Small intestine (tissue), 7 donors: Measurements from ENCODE around the gene SORCS2. TPM values are rescaled to one million over a fixed set of nuclear protein-coding genes. Genes with fewer than 3 reads are reported as not detected.

Experiments
- DNase-seq, 2 donors: peaks; one replicate each; pipeline versions ENCODE4 v3.0.0 to v3.0.0-alpha.2; 2013
- FAIRE-seq: peaks from 2 replicates; lab custom pipeline; 2012; peaks lifted over from hg19 to GRCh38; lab: Jason Lieb, UNC
- H3K27ac ChIP-seq, 3 donors: one replicate each; pipeline ENCODE4 v1.5.1; 2013; ENCODE audit warnings: low read length in 2 of 3, mild to moderate bottlenecking in 2 of 3, control low read depth in 1 of 3, inconsistent platforms in 1 of 3, low read depth in 1 of 3, moderate library complexity in 1 of 3
- H3K27me3 ChIP-seq, 3 donors: one replicate each; pipeline ENCODE4 v1.6.1; 2013; ENCODE audit warnings: low read length in 3 of 3, inconsistent platforms in 1 of 3; ENCODE audit not compliant: control insufficient read depth in 3 of 3, insufficient read depth in 3 of 3
- H3K36me3 ChIP-seq, 3 donors: one replicate each; pipeline ENCODE4 v1.6.1; 2013; ENCODE audit warnings: low read length in 3 of 3, inconsistent platforms in 1 of 3, low read depth in 1 of 3, mild to moderate bottlenecking in 1 of 3, moderate library complexity in 1 of 3; ENCODE audit not compliant: control insufficient read depth in 3 of 3, insufficient read depth in 2 of 3
- H3K4me1 ChIP-seq, 3 donors: one replicate each; pipeline ENCODE4 v1.6.1; 2013; ENCODE audit warnings: low read length in 2 of 3, inconsistent platforms in 1 of 3, low read depth in 1 of 3, mild to moderate bottlenecking in 1 of 3, moderate library complexity in 1 of 3; ENCODE audit not compliant: control insufficient read depth in 3 of 3, insufficient read depth in 2 of 3
- H3K4me3 ChIP-seq, 3 donors: one replicate each; pipeline ENCODE4 v1.5.1; 2013; ENCODE audit warnings: low read length in 3 of 3, control low read depth in 1 of 3, inconsistent platforms in 1 of 3, low read depth in 1 of 3, mild to moderate bottlenecking in 1 of 3, moderate library complexity in 1 of 3
- H3K9me3 ChIP-seq, 2 donors: one replicate each; pipeline ENCODE4 v1.6.1; 2013; ENCODE audit warnings: low read depth in 1 of 2, low read length in 1 of 2; ENCODE audit not compliant: control insufficient read depth in 2 of 2, insufficient read depth in 1 of 2
- WGBS, 3 donors: extraction: QIAGEN DNeasy Blood & Tissue Kit; methylation state at CpG; one replicate each; pipeline ENCODE4 v1.1.7; 2013; 5-methylcytosine and 5-hydroxymethylcytosine counted together
- polyA plus RNA-seq, 4 donors: library from polyadenylated mRNA; stranded (reverse) in 3 of 4; unstranded in 1 of 4; fragments of 200-250 nt in 3 of 4; fragments of 120-200 nt in 1 of 4; gene quantifications; one replicate each; pipeline versions ENCODE4 v1.2.1 to v1.2.3, GENCODE V29; 2013
- donor health status: healthy with polysubstance abuse.
- donor health status: control.
- donor health status: control.
- donor health status: Bipolar disorder and iron deficiency.
- donor health status: healthy.

SORCS2 gene
- polyA plus RNA-seq, 4 donors, result 0.63 to 3.3 (median 2.2) TPM; not detected in 1

DNA sequence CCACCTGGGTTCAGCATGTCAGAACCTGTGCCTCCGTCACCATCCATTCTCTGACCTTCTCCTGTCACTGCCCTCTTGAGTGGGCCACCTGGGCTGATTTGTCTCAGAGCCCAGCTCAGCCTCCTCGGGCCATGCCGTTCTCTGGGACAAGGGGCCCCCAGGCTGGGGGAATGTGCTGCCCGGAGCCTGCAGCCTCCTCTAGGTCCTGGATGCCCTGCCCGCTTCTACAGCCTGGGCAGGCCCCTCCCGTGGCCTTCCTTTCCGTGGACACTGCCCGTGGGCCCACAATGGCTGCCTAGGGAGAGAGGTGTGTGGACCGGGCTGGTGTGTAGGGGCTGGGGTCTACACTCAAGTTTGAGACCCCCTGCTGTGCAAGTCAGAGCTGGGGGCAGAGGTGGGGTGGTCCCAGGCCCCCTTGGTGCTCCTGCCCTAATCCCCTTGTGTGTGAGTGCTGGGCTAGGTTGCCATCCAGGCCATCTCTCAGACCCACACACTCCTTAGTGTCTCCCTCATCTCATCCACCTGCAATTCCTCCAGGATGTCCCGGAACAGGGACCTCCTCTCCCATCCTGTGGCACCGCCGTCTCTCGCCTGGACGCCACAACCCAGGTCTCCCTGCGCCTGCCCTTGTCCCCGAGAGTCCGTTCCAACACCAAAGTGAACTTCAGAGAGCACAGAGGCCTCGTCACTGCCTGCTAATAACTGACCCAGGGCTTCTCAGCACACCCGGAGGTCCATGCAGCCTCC is 230.0 kb downstream of the SORCS2 start:
- no peak for DNase-seq
- WGBS, 3 donors, result 78 to 91% (median 79%) methylated on average over 19 of the region's 19 CpGs
- Histone ChIP-seq H3K36me3 (no peaks in the 10 kb centered on the region), H3K9me3 (peaks cover 0 to 6% of the 10 kb centered on the region in 2 donors), H3K4me1 (no peaks in the 10 kb centered on the region), H3K4me3 (no peak overlapping the region), H3K27me3 (no peaks in the 10 kb centered on the region), H3K27ac (no peak overlapping the region)
- no peak for FAIRE-seq

DNA sequence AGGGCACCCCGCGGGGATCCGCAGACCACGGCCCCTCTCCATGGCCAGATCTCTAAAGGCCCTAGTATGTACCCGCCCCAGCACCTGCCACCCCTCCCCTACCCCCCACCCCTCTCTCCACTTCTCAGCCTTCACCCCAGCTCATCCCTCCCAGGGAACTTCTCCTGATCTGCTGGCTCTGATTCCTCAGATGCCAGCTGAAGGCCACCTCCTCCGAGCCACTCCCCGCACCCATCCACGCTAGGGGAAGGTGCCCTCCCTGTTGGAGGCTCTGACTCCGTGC is 230.5 kb downstream of the SORCS2 start:
- Histone ChIP-seq H3K4me3 (no peak overlapping the region), H3K36me3 (no peaks in the 10 kb centered on the region), H3K27me3 (no peaks in the 10 kb centered on the region), H3K27ac (no peak overlapping the region), H3K9me3 (peaks cover 0 to 6% of the 10 kb centered on the region in 2 donors), H3K4me1 (no peaks in the 10 kb centered on the region)
- DNase-seq (no peak), FAIRE-seq (no peak)
- WGBS, 3 donors, result 84 to 91% (median 86%) methylated on average over 9 of the region's 9 CpGs

DNA sequence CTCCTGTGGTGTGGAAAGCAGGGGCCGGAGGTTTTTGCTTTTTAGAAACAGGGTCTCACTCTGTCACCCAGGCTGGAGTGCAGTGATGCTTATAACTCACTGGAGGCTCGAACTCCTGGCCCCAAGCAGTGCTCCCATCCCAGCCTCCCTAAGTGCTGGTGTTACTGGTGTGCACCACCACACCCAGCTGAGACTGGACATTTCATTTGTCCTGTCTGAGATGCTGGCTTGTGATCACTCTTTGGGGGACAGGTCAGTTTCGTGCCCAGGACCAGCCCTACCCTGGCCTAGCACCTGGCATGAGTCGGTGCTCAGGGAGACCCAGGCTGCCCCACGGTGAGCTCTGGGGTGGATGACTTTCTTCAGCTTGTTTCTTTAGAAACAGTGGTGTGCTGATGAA is 231.1 kb downstream of the SORCS2 start:
- no peak for FAIRE-seq
- H3K4me3 ChIP-seq, result no peak overlapping the region
- peaks cover 0 to 4% of the 10 kb centered on the region in 2 donors for H3K9me3 ChIP-seq
- H3K27me3 ChIP-seq, result no peaks in the 10 kb centered on the region
- H3K4me1 ChIP-seq, result no peaks in the 10 kb centered on the region
- no peaks in the 10 kb centered on the region for H3K36me3 ChIP-seq
- WGBS, 3 donors, result 60 to 76% (median 68%) methylated on average over 5 of the region's 5 CpGs
- no peak overlapping the region for H3K27ac ChIP-seq
- DNase-seq, result no peak

DNA sequence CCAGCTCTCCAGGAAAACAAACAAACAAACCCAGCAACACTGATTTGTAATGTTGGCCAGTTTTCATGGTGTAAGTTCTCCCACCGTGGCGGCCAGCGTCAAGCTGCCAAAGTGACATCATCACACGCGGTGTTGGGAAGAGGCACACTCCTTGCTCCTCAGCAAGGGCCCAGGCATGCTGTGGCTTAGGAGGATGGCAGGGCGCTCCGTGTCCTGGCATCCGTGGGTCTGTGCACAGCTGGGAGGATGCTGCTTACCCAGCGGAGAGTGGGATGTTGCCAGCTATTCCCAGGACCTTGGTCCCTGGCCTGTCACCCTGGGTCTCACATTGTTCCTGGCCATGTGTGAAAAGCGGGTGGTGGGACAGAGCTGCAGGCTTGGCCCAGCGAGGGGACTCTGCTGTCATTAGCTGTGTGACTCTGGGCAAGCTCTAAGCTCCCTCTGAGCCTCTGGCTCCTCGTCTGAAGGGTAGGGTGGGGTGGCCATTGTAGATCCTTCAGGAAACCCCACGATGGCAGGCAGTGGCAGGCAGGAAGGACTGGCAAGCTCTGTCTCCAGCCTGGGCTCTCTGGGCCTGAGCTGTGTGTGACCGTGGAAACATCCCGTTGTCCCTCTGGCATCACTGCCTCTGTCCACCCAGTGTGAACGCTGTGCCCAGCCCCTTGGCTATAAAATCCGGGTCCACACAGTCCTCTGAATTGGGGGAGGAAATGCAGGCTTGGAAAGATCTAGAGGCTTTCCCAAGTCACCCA is 231.6 kb downstream of the SORCS2 start:
- Histone ChIP-seq H3K9me3 (no peaks in the 10 kb centered on the region), H3K27ac (no peak overlapping the region), H3K36me3 (no peaks in the 10 kb centered on the region), H3K27me3 (no peaks in the 10 kb centered on the region), H3K4me3 (no peak overlapping the region), H3K4me1 (no peaks in the 10 kb centered on the region)
- WGBS, 3 donors, result 73 to 77% (median 74%) methylated on average over 17 of the region's 17 CpGs
- FAIRE-seq (no peak), DNase-seq (no peak)

DNA sequence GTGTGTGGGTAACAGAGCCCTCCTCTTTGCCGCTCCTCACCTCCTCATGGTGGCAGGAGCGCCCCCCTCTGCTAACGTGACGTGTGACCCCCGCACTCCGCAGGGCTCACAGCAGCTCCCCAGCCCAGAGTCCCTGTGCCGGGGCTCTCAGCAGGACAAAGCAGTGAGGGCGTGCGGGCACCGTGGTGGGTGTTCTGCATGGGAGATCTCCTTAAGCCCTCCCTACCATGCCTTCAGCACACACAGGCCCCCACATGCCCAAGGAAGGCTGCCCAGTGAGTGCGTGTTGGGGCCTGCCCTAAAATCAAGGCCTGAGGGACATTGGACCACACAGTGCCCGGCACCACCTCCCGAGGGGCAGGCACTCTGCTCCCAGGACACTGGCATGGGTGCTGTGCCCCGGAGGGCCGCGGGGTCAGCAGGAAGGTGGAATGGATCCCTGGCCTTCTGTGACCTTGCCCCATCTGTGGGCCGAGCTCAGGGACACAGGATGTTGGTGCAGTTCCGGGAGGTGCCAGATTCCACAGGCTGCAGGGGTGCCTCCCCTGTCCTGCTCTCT is 232.3 kb downstream of the SORCS2 start:
- H3K9me3 ChIP-seq, result no peaks in the 10 kb centered on the region
- no peak for DNase-seq

DNA sequence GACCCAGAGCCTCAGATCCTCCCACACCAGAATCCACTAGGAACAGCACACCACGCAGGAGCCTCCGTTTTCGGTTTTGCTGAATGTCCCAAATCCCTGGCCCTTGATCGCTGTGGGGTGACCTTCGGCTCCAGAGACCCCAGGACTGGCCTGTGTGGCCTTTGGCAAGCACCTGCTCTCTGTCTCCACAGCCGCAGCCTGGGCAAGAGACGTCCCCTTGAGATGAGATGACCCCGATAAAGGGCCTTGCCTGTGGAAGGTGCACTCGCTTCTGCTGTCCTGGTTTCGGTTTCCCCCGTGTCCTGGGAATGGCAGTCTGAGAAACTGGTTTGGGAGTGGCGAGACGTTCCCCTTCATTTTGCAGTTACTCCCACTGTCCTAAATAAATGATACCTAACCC is 232.8 kb downstream of the SORCS2 start:
- Histone ChIP-seq H3K36me3 (no peaks in the 10 kb centered on the region), H3K9me3 (no peaks in the 10 kb centered on the region), H3K27ac (no peak overlapping the region), H3K27me3 (no peaks in the 10 kb centered on the region), H3K4me1 (no peaks in the 10 kb centered on the region), H3K4me3 (no peak overlapping the region)
- 76 to 88% (median 78%) methylated on average over 13 of the region's 13 CpGs for WGBS, 3 donors
- DNase-seq, result no peak
- no peak for FAIRE-seq

More for the DNA sequence above, 232.3 kb downstream of the SORCS2 start:
- Histone ChIP-seq H3K27me3 (no peaks in the 10 kb centered on the region), H3K36me3 (no peaks in the 10 kb centered on the region), H3K4me3 (no peak overlapping the region), H3K4me1 (no peaks in the 10 kb centered on the region), H3K27ac (no peak overlapping the region)
- 74 to 84% (median 77%) methylated on average over 17 to 18 of the region's 18 CpGs for WGBS, 3 donors
- FAIRE-seq, result no peak

DNA sequence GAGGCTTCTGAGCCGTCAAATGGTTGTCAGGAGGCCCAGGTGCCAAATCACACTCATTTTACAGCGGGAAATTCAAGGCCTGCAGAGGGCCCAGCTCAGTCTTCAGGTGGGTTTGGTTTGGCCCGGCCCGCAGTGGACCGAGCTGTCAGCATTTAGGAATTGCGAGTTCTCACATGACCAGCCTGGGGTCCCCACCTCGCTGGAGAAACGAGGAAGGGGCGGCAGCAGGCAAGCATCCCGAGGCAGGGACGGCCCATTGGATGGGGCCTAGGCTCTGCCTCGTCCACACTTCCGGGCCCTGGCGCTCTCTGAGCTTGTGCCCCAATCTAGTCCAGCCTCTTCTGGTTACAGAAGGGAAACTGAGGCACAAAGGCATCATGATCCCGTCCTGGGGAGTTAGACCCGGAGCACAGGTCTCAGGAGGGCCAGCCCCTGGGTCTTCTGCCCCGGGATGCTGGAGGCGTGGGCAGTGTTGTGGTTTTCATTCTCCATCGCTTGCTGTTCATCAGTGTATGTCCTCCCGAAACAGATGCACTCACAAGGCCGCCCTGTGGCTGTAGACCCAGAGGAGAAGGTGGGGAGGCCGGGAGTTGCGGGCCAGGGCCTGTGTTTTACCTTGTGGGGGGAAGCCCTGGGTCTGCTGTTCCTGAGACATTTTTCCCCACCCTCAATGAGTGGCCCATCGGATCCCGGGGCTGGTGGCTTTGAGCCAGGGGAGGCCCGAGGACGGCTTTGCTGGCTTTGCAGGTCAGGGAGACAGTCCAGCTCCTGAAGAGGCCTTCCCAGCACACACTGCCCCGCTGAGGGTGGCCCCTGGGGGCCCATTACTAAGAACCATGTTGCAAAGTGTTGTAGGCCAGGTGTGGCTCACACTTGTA is 233.5 kb downstream of the SORCS2 start:
- H3K9me3 ChIP-seq, result no peaks in the 10 kb centered on the region
- WGBS, 3 donors, result 82 to 87% (median 85%) methylated on average over 28 of the region's 28 CpGs
- no peak for DNase-seq
- H3K36me3 ChIP-seq, result no peaks in the 10 kb centered on the region
- no peak overlapping the region for H3K27ac ChIP-seq
- no peaks in the 10 kb centered on the region for H3K27me3 ChIP-seq
- no peaks in the 10 kb centered on the region for H3K4me1 ChIP-seq
- H3K4me3 ChIP-seq, result no peak overlapping the region
- no peak for FAIRE-seq

DNA sequence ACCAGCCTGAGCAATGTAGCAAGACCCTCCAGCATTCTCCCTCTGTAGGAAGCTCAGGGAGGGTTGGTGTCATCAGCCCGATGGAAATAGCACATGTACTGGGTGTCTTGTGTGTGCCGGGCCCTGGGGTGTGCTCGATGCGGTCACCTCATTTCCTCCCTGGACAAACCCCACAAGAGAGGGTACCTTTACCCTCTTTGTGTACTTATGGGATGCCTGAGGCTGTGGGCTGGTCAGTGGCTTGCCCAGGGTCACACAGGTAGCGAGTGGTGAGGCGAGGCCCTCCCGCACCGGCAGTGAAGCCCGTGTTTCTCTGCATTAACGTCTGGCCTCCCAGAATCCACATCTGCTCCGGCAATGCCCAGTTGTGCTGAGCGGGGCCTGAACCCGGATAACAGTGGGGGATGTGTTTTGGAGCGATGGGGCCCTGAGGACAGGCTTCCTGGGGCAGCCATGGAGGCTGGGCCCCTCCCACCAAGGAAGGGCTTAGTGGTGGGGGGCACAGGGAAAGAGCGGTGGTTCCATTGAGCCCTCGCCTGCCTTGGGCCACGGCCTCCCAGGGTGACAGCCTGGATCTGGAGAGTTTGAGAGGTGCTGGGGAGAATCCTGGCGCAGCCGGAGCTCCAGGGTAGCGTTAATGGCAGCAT is 234.3 kb downstream of the SORCS2 start:
- Histone ChIP-seq H3K27ac (no peak overlapping the region), H3K4me1 (no peaks in the 10 kb centered on the region), H3K27me3 (no peaks in the 10 kb centered on the region), H3K4me3 (no peak overlapping the region), H3K36me3 (no peaks in the 10 kb centered on the region), H3K9me3 (no peaks in the 10 kb centered on the region)
- no peak for FAIRE-seq
- no peak for DNase-seq
- 83 to 91% (median 83%) methylated on average over 20 of the region's 20 CpGs for WGBS, 3 donors
